Testis (tissue), 2 donors: ENCODE measurements around the gene WWC2.

Source experiments
- POLR2A ChIP-seq: fragments of 450-650 bp; IDR thresholded peaks from one replicate; pipeline ENCODE4 v1.6.1; 2017; ENCODE audit warnings: antibody characterized with exemption, mild to moderate bottlenecking, moderate library complexity
- TF ChIP-seq, protein P1 (sequence below), 3 experiments: fragments of 450-650 bp in 2 of 3; fragments of 200-600 bp in 1 of 3; sonication (generic) in 1 of 3; IDR thresholded peaks; one replicate each; pipeline ENCODE4 v1.5.1; 2016 to 2019; ENCODE audit warnings: antibody characterized with exemption in 3 of 3, mild to moderate bottlenecking in 2 of 3, moderate library complexity in 1 of 3

- TF ChIP-seq, protein P1, sequence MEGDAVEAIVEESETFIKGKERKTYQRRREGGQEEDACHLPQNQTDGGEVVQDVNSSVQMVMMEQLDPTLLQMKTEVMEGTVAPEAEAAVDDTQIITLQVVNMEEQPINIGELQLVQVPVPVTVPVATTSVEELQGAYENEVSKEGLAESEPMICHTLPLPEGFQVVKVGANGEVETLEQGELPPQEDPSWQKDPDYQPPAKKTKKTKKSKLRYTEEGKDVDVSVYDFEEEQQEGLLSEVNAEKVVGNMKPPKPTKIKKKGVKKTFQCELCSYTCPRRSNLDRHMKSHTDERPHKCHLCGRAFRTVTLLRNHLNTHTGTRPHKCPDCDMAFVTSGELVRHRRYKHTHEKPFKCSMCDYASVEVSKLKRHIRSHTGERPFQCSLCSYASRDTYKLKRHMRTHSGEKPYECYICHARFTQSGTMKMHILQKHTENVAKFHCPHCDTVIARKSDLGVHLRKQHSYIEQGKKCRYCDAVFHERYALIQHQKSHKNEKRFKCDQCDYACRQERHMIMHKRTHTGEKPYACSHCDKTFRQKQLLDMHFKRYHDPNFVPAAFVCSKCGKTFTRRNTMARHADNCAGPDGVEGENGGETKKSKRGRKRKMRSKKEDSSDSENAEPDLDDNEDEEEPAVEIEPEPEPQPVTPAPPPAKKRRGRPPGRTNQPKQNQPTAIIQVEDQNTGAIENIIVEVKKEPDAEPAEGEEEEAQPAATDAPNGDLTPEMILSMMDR (IDR thresholded peaks at IDR 0.05), result no peak
- TF ChIP-seq POLR2A, result no peak
Measured at GRCh38 chr4:183366206-183366835, 267.3 kb downstream of the WWC2 start.
